HG03108 (cell line): ENCODE results near the gene GABRB1.

ENCODE experiments used
- ATAC-seq: cut with Tn5 transposase; IDR thresholded peaks from one replicate; pipeline ENCODE4 v1.9.1; 2021; ENCODE audit warnings: moderate library complexity; ENCODE audit not compliant: unreplicated experiment

GABRB1 gene

DNA sequence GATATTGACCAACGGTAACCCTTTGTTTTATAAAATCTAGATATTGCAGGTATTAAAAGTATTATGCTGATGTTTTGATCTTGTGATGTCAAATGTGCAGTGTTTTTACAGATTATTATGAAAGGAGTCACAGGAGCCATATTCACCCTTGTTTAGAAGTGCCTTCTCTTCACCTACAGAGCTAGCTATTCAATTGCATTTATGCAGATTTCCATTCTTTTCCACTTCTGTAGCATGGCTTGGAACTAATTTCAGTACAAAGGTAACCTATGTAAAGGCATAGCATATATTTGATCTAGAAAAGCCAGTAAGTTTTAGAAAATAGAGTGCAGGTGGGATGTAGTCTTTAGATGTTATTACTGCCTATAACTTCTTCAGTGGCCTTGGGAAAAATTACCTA, 176.2 kb downstream of the GABRB1 start:
- no peak for ATAC-seq

DNA sequence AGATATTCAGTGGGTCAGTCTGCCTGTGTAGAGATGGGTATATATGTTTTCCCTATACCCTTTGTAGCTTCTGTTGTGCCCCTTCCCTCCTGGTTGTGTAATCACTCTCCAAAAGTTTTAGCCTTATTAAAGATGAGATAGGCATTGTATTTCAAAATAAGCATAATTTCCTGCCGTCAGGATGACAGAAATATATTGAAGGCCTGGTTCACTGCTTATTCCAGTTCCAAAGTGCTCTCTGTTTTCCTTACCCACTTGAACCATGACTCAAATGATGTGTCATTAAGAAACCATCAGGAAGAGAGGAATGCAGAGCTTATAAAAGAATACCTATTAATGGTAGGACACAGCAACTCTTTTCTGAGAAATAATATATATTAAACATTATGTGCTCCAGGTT, 178.5 kb downstream of the GABRB1 start:
- ATAC-seq, result no peak

DNA sequence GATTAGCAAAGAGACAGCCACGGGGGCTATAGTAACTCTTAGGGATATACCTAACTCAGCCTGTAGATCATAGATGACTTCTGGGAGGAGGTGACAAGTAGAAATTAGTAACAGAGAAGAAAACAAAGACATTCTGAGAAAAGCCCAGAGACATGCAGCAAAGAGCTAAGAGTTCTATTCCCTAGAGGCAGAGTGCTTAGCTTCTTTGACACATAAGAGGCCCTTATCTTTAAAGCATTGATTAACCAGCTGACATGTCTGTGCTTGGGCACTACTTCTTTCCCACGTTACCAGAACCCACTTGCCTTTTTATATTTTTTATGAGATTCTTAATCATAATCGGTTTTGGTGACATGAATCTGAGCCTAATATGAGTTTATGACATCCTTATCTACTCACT, 179.5 kb downstream of the GABRB1 start:
- ATAC-seq, result no peak

DNA sequence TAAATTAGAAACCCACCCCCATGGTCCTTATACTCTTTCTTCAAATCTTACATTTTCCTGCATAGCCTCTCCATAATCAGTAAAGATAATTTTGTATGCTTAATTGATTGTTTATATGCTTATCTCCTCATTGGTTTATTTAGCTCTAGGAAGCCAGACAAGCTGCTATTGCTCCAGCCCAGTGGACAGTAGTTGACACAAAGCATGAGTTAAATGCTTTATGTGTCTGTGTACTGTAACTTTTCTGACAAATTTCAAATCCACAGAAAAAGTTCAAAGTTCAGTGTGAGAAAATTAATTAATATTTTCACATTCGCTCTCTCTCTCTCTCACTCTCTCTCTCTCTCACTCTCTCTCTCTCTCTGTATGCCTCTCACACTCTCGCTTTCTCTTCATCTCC, 181.7 kb downstream of the GABRB1 start:
- ATAC-seq, result no peak

DNA sequence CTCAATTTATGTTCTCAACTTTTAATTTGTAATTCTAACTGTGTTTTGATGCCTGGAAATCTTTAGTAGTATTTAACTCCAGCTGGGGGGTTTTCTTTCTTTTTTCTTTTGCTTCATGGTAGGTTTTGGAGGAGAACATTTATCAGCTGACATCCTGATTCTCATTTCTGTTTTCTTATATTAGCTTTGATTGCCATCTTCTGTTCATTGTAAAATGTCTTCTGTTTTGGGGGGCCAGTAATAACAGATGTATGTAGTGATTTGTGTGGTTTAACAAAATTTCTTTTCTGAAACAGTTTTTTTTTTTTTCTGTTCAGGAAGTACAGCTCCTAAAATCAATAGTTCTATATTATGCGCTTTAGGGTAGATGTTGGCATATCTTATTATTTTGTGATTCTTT, 182.2 kb downstream of the GABRB1 start:
- no peak for ATAC-seq

DNA sequence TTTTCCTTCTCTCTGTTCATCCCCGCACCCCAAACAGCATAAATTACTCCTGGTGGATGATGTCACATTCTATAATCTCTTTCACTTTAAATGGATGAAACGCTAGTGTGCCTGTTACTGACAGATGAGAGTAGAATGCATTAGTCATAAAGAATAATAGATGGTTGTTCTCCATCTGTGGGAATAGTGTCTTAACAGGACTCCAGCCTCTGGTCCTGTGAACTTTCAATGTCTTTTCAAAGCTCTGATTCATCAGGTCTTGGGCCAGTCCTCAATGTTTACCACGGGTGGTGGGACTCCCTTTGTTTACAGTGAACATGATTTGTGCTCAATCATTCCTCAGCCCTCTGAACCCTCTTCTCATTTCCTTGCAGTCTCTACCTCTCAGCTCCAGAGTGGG, 182.6 kb downstream of the GABRB1 start:
- no peak for ATAC-seq

DNA sequence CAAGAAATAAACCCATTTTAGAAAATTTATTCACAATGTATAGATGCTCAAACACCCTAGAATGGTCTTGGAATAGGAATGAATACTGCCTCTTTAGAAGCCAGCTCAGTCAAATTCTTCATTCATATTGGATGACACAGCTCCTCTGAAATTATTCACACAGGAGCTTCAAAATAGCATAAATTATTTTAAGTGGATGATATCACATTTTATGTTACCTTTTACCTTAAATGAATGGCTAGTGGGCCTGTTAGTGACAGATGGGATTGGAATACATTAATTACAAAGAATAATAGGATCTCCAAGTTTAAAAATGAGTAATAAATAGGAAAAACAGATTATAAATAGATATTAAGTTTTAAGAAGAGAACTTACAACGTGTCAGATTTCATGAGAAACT, 184.4 kb downstream of the GABRB1 start:
- ATAC-seq, result no peak

DNA sequence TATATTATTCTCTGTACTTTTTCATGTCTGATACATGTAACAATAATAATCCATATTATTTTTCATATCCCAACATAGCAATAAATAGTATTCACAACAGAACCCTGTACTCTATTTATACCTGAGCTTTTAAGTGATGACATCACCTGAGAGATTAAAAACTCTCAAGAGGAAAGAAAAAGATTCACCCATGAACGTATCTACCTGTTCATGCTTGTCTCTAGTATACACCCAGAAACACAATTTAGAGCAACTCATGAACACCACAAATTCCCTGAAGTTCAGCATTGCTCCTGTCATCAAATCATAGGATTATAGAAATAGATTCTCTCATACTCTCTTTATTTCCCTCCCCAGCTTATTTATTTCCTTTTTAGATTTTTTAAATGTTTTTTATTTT, 185.9 kb downstream of the GABRB1 start:
- no peak for ATAC-seq

DNA sequence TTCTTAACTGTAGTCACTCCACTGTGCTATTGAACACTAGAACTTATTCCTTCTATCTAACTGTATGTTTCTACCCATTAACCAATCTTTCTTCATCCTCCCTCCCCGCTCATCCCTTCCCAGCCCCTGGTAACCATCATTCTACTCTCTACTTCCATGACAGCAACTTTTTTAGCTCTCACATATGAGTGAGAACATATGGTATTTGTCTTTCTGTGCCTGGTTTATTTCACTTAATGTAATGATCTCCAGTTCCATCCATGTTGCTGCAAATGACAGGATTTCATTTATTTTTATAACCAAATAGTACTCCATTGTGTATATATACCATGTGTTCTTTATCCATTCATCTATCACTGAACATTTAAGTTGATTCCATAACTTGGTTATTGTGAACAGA, 186.5 kb downstream of the GABRB1 start:
- no peak for ATAC-seq

DNA sequence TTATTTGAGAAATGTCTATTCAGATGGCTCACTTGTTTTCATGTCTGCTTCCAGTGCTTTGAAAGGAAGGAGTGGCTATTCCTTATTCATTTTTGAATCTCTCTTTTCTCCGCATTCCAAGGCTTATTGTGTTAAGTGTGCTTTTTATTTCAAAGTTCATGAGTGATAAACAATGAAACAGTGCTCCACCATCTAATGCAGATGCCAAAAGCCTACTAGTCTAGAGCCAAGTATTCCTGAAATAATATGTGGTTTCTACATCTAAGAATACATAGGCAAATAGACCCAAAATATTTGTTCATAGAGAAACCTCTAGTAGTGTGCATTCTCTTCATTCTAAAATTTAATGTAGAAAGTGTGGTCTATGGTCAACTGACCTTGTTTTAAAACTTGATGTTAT, 187.3 kb downstream of the GABRB1 start:
- no peak for ATAC-seq

DNA sequence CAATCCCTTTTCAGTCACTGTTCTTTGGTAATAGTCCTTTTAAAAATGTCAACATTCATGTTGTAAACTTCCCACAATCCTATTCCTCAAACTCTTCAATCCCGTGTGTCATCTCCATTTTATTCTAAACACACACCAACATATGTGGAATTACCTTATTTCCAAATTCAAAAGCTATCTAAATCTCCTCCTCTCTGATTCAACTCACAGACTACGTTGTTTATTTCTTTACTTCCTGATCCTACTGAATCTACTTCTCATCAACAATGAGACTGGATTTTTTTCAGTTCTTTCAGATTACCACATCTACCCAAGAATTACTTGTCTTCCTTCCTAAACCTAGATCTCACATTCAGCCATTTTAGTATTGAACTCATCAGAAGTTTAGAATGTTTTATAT, 188.2 kb downstream of the GABRB1 start:
- no peak for ATAC-seq

DNA sequence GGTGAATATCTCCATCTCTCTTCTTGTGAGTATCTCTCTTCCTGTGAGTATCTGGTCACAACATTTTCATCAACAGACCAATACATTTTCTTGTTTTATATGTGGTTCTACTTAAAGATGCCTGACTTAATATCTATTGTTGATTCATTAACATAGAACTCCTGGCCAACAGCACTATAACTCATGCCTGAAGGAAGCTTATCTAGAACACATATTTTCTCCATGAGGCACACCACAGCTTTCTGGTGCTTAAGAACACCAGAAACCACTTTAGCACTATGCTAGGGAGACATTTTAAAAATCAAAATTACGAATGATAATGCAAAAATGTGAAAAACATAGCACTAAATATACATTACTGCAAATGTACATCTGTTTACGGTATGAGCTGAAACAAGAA, 190.4 kb downstream of the GABRB1 start:
- no peak for ATAC-seq

DNA sequence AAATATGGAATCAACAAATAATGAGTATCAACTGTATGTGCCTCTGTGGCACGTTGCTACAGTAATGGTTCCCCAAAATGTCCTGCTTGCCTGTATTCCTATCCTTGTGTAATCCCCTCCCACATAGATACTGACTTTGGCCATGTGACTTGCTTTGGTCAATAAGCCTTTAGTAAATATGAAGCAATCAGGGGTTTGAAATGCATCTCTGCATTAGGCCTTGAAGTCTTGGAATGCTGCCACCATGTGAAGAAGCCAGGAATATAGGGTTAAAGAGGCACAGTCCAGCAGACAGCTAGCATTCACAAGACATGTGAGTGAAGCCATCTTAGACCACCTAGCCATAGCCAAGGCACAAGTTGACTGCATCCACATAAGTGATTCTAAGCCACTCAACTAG, 190.9 kb downstream of the GABRB1 start:
- ATAC-seq, result no peak

DNA sequence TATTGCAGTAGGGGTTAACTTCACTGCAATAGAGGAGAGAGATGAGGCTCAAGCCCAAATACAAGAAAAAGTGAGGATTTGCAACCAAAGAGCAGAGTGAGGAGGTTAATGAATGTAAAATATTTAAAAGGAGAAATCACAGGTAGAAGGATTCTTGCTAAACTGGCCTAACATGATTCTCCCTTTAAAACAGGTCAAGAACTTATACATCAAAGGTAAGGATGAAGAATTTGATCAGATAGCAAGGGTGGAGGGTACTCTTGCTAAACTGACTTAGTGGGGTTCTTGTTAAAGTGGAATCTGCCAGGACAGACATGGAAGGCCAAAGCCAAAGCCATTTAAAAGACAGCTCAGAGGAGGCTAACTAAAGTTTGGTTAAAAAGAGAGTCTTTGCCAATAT, 193.0 kb downstream of the GABRB1 start:
- no peak for ATAC-seq

DNA sequence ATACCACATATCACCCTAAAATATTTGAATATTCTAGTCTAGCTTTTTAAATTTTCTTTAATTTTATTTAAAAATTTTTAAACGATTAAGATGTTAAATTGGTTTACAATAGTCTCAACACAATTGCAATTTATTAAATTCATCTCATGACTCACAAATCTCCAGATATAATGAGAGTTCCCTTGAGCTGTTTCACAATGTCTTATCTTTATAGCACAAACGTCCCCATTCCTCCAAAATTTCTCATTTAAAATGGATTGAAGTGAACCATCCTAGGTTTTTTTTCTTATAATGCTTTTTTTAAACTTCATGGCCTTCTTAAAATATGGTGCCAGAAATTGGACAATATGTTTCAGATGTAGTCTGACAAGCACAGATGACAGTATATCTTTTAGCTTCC, 204.4 kb downstream of the GABRB1 start:
- no peak for ATAC-seq

DNA sequence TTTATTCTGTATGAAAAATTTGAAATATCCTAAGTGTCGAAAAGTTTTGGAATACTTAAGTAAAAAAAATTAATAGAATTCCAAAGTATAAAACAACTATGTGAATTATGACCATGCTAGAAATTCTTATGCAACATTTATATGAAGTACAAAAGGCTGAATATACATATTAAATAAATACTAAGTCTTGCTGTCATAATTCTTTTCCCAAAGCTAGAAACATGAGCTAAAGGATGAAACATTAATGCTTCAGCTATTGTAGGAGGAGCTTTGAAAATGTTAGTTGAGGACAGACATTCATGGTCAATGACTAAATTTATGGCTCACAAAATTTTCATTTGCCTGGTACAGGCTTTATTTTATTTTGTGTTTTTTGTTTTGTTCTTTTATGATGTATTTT, 207.3 kb downstream of the GABRB1 start:
- ATAC-seq, result no peak

DNA sequence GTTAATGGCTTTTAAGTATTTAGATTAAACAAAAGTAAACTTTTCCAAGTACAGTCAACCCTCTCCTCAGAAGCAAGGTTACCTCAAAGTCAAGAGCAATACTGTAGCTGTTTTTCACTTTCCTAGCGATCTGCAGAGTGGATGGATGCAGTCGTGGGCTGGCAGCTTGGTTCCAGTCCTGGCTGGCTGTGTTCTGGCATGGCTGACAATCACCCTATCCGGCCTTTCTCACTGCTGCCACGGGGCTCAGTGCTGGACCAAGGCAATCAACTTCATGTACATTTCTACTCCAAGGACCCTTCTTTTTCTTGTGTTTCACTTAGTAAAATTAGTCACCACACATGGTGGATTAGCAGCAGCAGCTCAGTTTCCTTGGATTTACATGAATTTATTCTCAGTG, 208.3 kb downstream of the GABRB1 start:
- ATAC-seq, result no peak

DNA sequence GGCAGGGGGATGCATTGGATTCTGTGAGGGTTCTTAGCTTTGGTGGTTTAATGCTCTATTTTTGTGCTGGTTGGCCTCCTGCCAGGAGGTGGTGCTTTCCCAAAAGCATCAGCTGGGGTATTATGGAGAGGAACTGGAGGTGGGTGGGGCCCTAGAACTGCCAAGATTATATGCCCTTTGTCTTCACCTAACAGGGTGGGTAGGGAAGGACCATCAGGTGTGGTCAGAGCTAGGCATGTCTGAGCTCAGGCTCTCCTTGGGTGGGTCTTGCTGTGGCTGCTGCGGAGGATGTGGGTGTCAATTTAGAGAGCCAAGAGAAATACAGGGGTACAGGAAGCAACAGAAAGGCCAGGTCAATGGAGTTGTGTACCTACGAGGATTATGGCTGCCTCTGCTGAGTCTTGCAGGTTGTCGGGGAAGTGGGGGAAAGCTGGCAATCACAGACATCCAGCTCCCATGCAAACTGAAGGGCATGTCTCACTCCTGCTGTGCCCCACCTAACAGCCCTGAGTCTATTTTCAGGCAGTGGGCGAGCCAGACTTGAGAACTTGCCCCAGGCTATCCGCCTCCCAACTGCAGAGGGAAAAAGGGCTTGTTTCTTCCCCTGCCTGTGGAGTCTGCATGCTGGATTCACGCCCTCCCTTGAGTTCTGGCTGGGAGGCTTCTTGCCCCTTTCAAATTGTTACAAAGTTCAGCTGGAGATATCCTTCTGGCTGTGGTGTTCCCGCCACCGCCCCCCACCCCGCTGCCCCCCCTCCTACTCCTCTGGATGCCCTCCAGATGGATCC, 220.2 kb downstream of the GABRB1 start:
- no peak for ATAC-seq

DNA sequence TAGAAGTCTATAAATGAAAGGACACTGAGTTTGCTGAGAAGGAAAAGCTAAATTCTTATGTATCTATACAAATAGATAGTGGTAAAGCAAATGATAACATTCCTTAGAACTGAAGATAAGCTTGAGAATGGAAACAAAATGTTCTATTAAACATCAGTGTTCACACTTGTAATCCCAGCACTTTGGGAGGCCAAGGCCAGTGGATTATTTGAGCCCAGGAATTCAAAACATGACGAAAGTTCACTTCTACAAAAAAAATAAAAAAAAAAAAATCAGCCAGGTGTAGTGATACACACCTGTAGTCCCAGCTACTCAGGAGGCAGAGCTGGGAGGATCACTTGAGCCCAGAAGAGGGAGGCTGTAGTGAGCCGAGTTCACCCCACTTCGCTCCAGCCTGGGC, 232.4 kb downstream of the GABRB1 start:
- ATAC-seq, result no peak

DNA sequence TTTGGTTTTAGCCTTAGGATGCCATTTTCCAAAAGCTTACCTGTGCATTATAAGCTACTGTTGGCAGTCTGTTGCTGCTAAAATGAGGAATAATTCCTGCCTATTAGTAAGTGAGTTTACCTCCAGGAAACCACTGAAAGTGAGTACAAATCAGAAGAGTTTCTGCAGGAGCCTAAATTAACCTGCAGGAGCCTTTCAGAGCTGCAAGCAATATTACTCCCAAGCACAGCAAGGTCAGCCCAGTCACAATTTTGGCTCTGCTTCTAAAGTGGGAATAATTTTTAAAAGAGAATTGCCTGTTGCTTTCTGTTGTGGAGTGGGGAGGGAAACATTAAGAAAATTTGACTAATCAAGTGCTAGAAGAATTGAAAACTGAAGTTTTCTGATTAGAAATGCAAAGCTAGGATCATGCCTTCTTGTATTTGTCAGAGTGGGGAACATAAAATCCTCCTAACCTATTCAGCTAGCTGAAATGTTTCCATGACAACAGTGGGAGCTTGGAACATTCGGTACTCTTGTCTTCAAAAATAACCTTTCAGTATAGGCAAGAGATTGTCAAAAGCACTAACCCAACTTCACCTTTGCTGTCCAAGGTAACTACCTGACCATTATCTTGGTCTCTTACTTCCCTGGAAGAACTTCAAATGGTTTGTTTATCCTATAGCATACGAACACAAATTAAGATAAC, 239.0 kb downstream of the GABRB1 start:
- no peak for ATAC-seq

DNA sequence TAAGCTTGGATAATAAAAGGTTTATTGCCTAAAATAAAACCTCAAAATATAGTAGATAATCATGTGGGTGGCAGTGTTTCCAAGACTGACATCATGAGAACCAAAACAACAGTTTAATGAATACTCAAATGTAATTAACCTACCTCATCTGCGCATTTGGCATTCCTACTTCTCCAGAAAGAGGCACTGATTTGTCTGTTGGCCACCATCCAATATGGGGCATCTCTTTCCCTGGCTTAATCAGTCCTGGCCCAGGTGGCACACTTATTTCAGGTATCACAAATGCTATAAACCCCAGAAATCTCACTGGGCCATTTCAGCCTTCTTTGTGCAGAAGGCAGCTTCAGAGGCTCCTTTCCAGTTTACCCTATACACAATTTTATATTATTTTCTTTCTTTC, 239.9 kb downstream of the GABRB1 start:
- ATAC-seq, result no peak

DNA sequence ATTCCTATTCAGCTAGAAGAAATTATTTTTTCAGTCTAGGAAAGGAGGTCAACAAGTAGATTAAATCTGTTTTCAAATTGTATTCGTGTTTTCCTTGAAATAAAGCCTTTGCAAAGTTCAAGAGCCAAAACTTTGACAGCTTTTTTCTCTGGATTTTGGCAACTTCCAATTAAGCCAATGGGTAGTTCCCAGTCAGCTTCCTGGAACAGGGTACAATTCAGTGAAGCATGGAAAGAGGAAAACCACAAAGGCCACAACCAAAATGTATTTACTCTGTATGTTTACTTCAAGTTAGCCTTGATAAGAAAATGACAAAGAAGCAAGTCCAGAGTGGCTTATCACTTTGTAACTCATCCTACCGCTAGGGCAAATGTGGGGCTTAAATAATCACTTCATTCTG, 243.5 kb downstream of the GABRB1 start:
- ATAC-seq, result no peak

DNA sequence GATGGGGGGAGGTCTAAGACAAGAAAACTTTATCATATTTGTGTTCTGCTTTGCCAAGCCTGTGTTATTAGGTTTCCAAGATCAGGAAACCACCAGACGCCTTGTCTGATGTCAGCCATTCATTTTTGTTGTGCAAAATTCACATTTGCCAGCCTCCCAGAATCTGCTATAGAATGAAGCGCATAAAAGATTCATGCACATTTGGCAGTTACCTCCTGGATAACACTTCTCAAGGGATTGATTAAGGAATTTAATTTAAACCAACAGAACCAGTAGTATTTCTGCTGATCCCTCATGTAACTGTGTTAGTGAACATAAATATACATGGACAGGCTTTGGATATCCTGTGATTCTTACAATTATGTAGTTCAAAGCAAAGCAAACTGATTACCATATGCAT, 244.2 kb downstream of the GABRB1 start:
- no peak for ATAC-seq
